Hepatocyte (in vitro differentiated cells): ENCODE results near the gene ZDHHC14.

Experiments used
- EZH2 ChIP-seq: fragments of 200-600 bp; sonication (generic); IDR thresholded peaks from 2 replicates; pipeline ENCODE4 v1.6.1; 2016; ENCODE audit warnings: antibody characterized with exemption, mild to moderate bottlenecking, borderline replicate concordance
- EZH2phosphoT487 ChIP-seq: fragments of 200-600 bp; sonication (generic); IDR thresholded peaks from one replicate; pipeline ENCODE4 v1.6.1; 2018; ENCODE audit warnings: antibody characterized with exemption, mild to moderate bottlenecking, low read depth, moderate library complexity; ENCODE audit not compliant: unreplicated experiment, severe bottlenecking
- TF ChIP-seq, protein P1 (sequence below): fragments of 200-600 bp; sonication (generic); IDR thresholded peaks from 2 replicates; pipeline ENCODE4 v1.5.1; 2016; ENCODE audit warnings: antibody characterized with exemption, mild to moderate bottlenecking; ENCODE audit not compliant: poor library complexity

DNA sequence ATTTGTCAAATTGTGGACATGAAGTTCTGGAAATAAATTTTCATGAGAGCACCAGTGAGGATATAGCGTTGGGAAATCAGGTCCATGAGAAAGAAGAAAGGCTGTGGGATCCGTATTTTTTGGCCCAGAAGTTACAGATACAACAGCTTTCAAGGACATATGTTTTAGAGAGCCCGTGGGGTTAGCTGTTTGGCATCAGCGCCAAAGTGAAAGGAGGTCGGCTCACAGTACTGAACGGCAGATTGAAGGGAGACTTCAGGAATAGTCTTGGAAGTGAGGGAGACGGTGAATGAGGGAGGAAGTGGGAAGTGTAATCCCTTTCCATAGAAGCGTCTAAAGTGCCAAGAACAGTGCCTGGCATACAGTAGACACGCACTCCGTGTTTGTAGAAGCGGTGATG lies 31.8 kb downstream of the ZDHHC14 start:
- TF ChIP-seq, protein P1, sequence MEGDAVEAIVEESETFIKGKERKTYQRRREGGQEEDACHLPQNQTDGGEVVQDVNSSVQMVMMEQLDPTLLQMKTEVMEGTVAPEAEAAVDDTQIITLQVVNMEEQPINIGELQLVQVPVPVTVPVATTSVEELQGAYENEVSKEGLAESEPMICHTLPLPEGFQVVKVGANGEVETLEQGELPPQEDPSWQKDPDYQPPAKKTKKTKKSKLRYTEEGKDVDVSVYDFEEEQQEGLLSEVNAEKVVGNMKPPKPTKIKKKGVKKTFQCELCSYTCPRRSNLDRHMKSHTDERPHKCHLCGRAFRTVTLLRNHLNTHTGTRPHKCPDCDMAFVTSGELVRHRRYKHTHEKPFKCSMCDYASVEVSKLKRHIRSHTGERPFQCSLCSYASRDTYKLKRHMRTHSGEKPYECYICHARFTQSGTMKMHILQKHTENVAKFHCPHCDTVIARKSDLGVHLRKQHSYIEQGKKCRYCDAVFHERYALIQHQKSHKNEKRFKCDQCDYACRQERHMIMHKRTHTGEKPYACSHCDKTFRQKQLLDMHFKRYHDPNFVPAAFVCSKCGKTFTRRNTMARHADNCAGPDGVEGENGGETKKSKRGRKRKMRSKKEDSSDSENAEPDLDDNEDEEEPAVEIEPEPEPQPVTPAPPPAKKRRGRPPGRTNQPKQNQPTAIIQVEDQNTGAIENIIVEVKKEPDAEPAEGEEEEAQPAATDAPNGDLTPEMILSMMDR: no peak
- TF ChIP-seq EZH2: no peak
- no peak for TF ChIP-seq EZH2phosphoT487
